Chondrocyte (in vitro differentiated cells): ENCODE results near the gene RINL. TPM values are rescaled to one million over a fixed set of nuclear protein-coding genes. Genes with fewer than 3 reads are reported as not detected.

Experiments used
- DNase-seq: peaks from one replicate; pipeline ENCODE4 v3.0.0; 2021; ENCODE audit warnings: mixed read lengths, low spot score
- H3K27ac Mint-ChIP-seq: one replicate; pipeline ENCODE4 v1.8.0; 2021; ENCODE audit warnings: mild to moderate bottlenecking, moderate library complexity, mixed read lengths; ENCODE audit not compliant: unreplicated experiment
- H3K27me3 Mint-ChIP-seq: 2 replicates; pipeline ENCODE4 v1.8.0; 2021; ENCODE audit warnings: low read depth, mixed read lengths
- H3K36me3 Mint-ChIP-seq: 2 replicates; pipeline ENCODE4 v1.8.0; 2021; ENCODE audit warnings: low read depth, mixed read lengths
- H3K4me1 Mint-ChIP-seq: 2 replicates; pipeline ENCODE4 v1.8.0; 2021; ENCODE audit warnings: low read depth, mild to moderate bottlenecking, mixed read lengths
- H3K4me3 Mint-ChIP-seq: one replicate; pipeline ENCODE4 v1.8.0; 2021; ENCODE audit warnings: mild to moderate bottlenecking, moderate library complexity, mixed read lengths; ENCODE audit not compliant: unreplicated experiment
- H3K9me3 Mint-ChIP-seq: 2 replicates; pipeline ENCODE4 v1.8.0; 2021; ENCODE audit warnings: low read depth, mixed read lengths
- CTCF ChIP-seq: fragments of 200-600 bp; sonication (generic); IDR thresholded peaks from 2 replicates; pipeline ENCODE4 v1.5.0; 2021; ENCODE audit warnings: antibody characterized with exemption, mild to moderate bottlenecking, moderate library complexity
- total RNA-seq: library from RNA; stranded (reverse); gene quantifications from 3 replicates; pipeline ENCODE4 v1.2.1, GENCODE V29; 2021

Gene RINL
- total RNA-seq, 1 donor from 2014 or later = 0.65 TPM

GRCh38 chr19:38836983-38837626 is 41.0 kb downstream of the RINL start:
- no peak for TF ChIP-seq CTCF
- Mint-ChIP-seq H3K36me3 (peaks cover 39% of the 10 kb centered on the region), H3K27ac (peak overlapping the region; percentile 83), H3K4me1 (peaks cover 32% of the 10 kb centered on the region), H3K27me3 (no peaks in the 10 kb centered on the region), H3K4me3 (no peak overlapping the region), H3K9me3 (no peaks in the 10 kb centered on the region)
- DNase-seq = no peak

- Mint-ChIP-seq H3K27me3 (no peaks in the 10 kb centered on the region), H3K36me3 (peaks cover 34% of the 10 kb centered on the region), H3K4me3 (no peak overlapping the region), H3K4me1 (peaks cover 34% of the 10 kb centered on the region), H3K27ac (peak overlapping the region; percentile 83), H3K9me3 (no peaks in the 10 kb centered on the region)
- TF ChIP-seq CTCF = no peak
- no peak for DNase-seq
Measured at GRCh38 chr19:38836159-38836982, 41.7 kb downstream of the RINL start.

- Mint-ChIP-seq H3K27me3 (no peaks in the 10 kb centered on the region), H3K36me3 (peaks cover 31% of the 10 kb centered on the region), H3K27ac (peak overlapping the region; percentile 57), H3K9me3 (no peaks in the 10 kb centered on the region), H3K4me1 (peaks cover 48% of the 10 kb centered on the region), H3K4me3 (no peak overlapping the region)
- no peak for TF ChIP-seq CTCF
- no peak for DNase-seq
Measured at GRCh38 chr19:38834590-38834989, 43.5 kb downstream of the RINL start.

GRCh38 chr19:38834104-38834490 is 44.0 kb downstream of the RINL start:
- H3K4me3 Mint-ChIP-seq = no peak overlapping the region
- peak overlapping the region; percentile 19 for H3K27ac Mint-ChIP-seq
- H3K9me3 Mint-ChIP-seq = no peaks in the 10 kb centered on the region
- no peak for DNase-seq
- H3K4me1 Mint-ChIP-seq = peaks cover 48% of the 10 kb centered on the region
- no peak for TF ChIP-seq CTCF
- H3K36me3 Mint-ChIP-seq = peaks cover 27% of the 10 kb centered on the region
- no peaks in the 10 kb centered on the region for H3K27me3 Mint-ChIP-seq

GRCh38 chr19:38833092-38833425 is 45.0 kb downstream of the RINL start:
- no peak overlapping the region for H3K4me3 Mint-ChIP-seq
- H3K36me3 Mint-ChIP-seq = peaks cover 21% of the 10 kb centered on the region
- H3K4me1 Mint-ChIP-seq = peaks cover 48% of the 10 kb centered on the region
- H3K27ac Mint-ChIP-seq = peak overlapping the region; percentile 98
- no peaks in the 10 kb centered on the region for H3K9me3 Mint-ChIP-seq
- TF ChIP-seq CTCF = no peak
- no peaks in the 10 kb centered on the region for H3K27me3 Mint-ChIP-seq
- DNase-seq = no peak
